ENCODE results near the gene GRID1.
A peak's percentile ranks its signal among the peaks of the same experiment; 100 is the strongest.

Gene GRID1

DNA sequence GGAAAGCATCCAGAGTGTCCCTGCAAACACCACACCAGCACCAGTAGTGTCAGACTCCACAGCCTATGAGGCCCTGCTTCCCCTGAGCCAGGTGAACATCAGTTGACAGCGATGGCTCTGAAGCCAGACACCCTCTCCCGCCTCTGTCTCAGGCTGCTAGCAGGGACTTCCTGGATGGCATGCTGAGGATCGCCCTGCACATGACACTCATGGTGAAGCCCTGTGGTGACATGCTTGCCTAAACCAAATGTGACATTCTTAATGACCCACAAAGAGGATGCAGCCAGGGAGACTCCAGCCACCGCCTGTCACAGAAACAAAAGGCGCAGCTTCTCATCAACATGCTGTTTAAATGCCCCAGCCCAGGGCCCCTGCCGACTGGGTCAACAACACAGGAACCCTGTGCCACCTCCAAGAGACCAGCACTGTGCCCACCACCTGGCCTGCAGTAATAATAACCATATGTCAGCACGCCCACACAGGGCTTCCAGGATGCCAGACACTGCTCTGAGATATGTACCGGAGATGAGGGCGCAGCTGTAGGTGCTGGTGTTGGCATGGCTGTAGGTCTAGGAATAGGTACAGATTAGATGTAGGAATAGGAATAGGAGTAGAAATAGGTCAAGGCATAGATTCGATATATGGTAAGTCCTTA is 81.3 kb downstream of the GRID1 start:
- Histone ChIP-seq H3K36me3 (ENCODE audit: low read depth) (no peaks in the 10 kb centered on the region), H3K4me3 (ENCODE audit: severe bottlenecking) (no peak overlapping the region), H3K4me1 (ENCODE audit: insufficient read depth, poor library complexity, severe bottlenecking) (no peaks in the 10 kb centered on the region), H3K27ac (ENCODE audit: poor library complexity, severe bottlenecking) (no peak overlapping the region), H3K27me3 (ENCODE audit: insufficient read depth, poor library complexity, severe bottlenecking) (no peaks in the 10 kb centered on the region), H3K9me3 (ENCODE audit: severe bottlenecking) (no peaks in the 10 kb centered on the region)
- TF ChIP-seq CTCF (IDR thresholded peaks at IDR 0.05; ENCODE audit: poor library complexity, severe bottlenecking): no peak
- ATAC-seq (ENCODE audit: low read depth) (no peak), DNase-seq (ENCODE audit: low spot score) (peak; percentile 24)

GRCh38 chr10:86284355-86285105 is 82.1 kb downstream of the GRID1 start:
- DNase-seq (ENCODE audit: low spot score): peak; percentile 21
- no peak overlapping the region for H3K4me3 ChIP-seq (ENCODE audit: severe bottlenecking)
- no peak for ATAC-seq (ENCODE audit: low read depth)
- no peaks in the 10 kb centered on the region for H3K9me3 ChIP-seq (ENCODE audit: severe bottlenecking)
- no peak overlapping the region for H3K27ac ChIP-seq (ENCODE audit: poor library complexity, severe bottlenecking)
- no peaks in the 10 kb centered on the region for H3K27me3 ChIP-seq (ENCODE audit: insufficient read depth, poor library complexity, severe bottlenecking)
- H3K36me3 ChIP-seq (ENCODE audit: low read depth): no peaks in the 10 kb centered on the region
- no peaks in the 10 kb centered on the region for H3K4me1 ChIP-seq (ENCODE audit: insufficient read depth, poor library complexity, severe bottlenecking)
- TF ChIP-seq CTCF (IDR thresholded peaks at IDR 0.05; ENCODE audit: poor library complexity, severe bottlenecking): no peak

DNA sequence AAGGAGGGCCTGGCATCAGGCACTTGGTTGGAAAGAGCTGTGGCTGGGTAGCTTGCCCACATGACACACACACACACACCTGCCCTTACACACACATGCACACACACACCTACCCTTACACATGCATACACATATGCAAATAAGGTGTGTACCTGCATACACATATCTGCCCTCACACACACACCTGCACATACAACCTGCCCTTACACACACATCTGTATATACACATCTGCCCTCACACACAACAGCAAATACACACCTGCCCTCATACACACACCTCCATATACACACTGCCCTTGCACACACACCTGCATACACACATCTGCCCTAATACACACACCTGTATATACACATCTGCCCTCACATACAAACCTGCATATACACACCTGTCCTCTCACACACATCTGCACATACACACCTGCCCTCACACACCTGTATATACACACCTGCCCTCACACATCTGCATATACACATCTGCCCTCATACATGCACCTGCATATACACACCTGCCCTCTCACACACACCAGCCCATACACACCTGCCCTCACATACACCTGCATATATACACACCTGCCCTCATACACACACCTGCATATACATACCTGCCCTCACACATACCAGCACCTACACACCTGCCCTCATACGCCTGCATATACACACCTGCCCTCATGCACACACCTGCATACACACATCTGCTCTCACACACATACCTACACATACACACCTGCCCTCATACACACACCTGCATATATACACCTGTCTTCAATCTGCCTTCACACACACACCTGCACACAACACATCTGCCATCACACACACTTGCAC is 82.9 kb downstream of the GRID1 start:
- Histone ChIP-seq H3K4me1 (ENCODE audit: insufficient read depth, poor library complexity, severe bottlenecking) (no peaks in the 10 kb centered on the region), H3K27me3 (ENCODE audit: insufficient read depth, poor library complexity, severe bottlenecking) (no peaks in the 10 kb centered on the region), H3K9me3 (ENCODE audit: severe bottlenecking) (no peaks in the 10 kb centered on the region), H3K27ac (ENCODE audit: poor library complexity, severe bottlenecking) (no peak overlapping the region), H3K4me3 (ENCODE audit: severe bottlenecking) (no peak overlapping the region), H3K36me3 (ENCODE audit: low read depth) (no peaks in the 10 kb centered on the region)
- ATAC-seq (ENCODE audit: low read depth) (no peak), DNase-seq (ENCODE audit: low spot score) (peak; percentile 2)
- no peak for TF ChIP-seq CTCF (IDR thresholded peaks at IDR 0.05; ENCODE audit: poor library complexity, severe bottlenecking)

- Histone ChIP-seq H3K4me1 (ENCODE audit: insufficient read depth, poor library complexity, severe bottlenecking) (no peaks in the 10 kb centered on the region), H3K4me3 (ENCODE audit: severe bottlenecking) (no peak overlapping the region), H3K27me3 (ENCODE audit: insufficient read depth, poor library complexity, severe bottlenecking) (no peaks in the 10 kb centered on the region), H3K36me3 (ENCODE audit: low read depth) (no peaks in the 10 kb centered on the region), H3K27ac (ENCODE audit: poor library complexity, severe bottlenecking) (no peak overlapping the region), H3K9me3 (ENCODE audit: severe bottlenecking) (no peaks in the 10 kb centered on the region)
- ATAC-seq (ENCODE audit: low read depth) (no peak), DNase-seq (ENCODE audit: low spot score) (peak; percentile 38)
- TF ChIP-seq CTCF (IDR thresholded peaks at IDR 0.05; ENCODE audit: poor library complexity, severe bottlenecking): no peak
Measured at GRCh38 chr10:86282664-86283465, 83.7 kb downstream of the GRID1 start.
